Stimulated activated CD8-positive, alpha-beta memory T cell treated with anti-CD3 and anti-CD28 coated beads, Interleukin-12 subunit alpha, Interleukin-12 subunit beta, amount 100 ng/mL, for 24 hours (primary cell): ENCODE measurements around the gene ATR.

Source experiments
- DNase-seq: peaks from one replicate; pipeline ENCODE4 v3.0.0-alpha.2; 2020; ENCODE audit errors: extremely low read depth

ATR gene

GRCh38 chr3:142523921-142524566 lies 54.5 kb downstream of the ATR start:
- DNase-seq: no peak

GRCh38 chr3:142509079-142509478 lies 69.5 kb downstream of the ATR start:
- DNase-seq: no peak

- no peak for DNase-seq
Observed at GRCh38 chr3:142507241-142507640, 71.3 kb downstream of the ATR start.

- no peak for DNase-seq
Observed at GRCh38 chr3:142502187-142502985, 76.1 kb downstream of the ATR start.

GRCh38 chr3:142501004-142501926 lies 77.3 kb downstream of the ATR start:
- DNase-seq: no peak

- no peak for DNase-seq
Observed at GRCh38 chr3:142500211-142500610, 78.3 kb downstream of the ATR start.

- no peak for DNase-seq
Observed at GRCh38 chr3:142498397-142499180, 79.9 kb downstream of the ATR start.

GRCh38 chr3:142497729-142498128 lies 80.8 kb downstream of the ATR start:
- no peak for DNase-seq

- DNase-seq: no peak
Observed at GRCh38 chr3:142495103-142495502, 83.4 kb downstream of the ATR start.

- no peak for DNase-seq
Observed at GRCh38 chr3:142492184-142492583, 86.3 kb downstream of the ATR start.

- no peak for DNase-seq
Observed at GRCh38 chr3:142489572-142490323, 88.8 kb downstream of the ATR start.

- no peak for DNase-seq
Observed at GRCh38 chr3:142484912-142485435, 93.6 kb downstream of the ATR start.

- no peak for DNase-seq
Observed at GRCh38 chr3:142481196-142481595, 97.3 kb downstream of the ATR start.

- DNase-seq: no peak
Observed at GRCh38 chr3:142470826-142471225, 107.7 kb downstream of the ATR start.

GRCh38 chr3:142468456-142468855 lies 110.1 kb downstream of the ATR start:
- no peak for DNase-seq

GRCh38 chr3:142467768-142468167 lies 110.8 kb downstream of the ATR start:
- no peak for DNase-seq

- no peak for DNase-seq
Observed at GRCh38 chr3:142460689-142461088, 117.8 kb downstream of the ATR start.

- no peak for DNase-seq
Observed at GRCh38 chr3:142459929-142460328, 118.6 kb downstream of the ATR start.

- DNase-seq: no peak
Observed at GRCh38 chr3:142459096-142459495, 119.4 kb downstream of the ATR start.

- DNase-seq: no peak
Observed at GRCh38 chr3:142450881-142451280, 127.7 kb downstream of the ATR start.

- no peak for DNase-seq
Observed at GRCh38 chr3:142450189-142450588, 128.3 kb downstream of the ATR start.
